ENCODE results near the gene C11orf52.

GRCh38 chr11:111937844-111938243, 19.1 kb downstream of the C11orf52 start:
- TF ChIP-seq, protein P1, sequence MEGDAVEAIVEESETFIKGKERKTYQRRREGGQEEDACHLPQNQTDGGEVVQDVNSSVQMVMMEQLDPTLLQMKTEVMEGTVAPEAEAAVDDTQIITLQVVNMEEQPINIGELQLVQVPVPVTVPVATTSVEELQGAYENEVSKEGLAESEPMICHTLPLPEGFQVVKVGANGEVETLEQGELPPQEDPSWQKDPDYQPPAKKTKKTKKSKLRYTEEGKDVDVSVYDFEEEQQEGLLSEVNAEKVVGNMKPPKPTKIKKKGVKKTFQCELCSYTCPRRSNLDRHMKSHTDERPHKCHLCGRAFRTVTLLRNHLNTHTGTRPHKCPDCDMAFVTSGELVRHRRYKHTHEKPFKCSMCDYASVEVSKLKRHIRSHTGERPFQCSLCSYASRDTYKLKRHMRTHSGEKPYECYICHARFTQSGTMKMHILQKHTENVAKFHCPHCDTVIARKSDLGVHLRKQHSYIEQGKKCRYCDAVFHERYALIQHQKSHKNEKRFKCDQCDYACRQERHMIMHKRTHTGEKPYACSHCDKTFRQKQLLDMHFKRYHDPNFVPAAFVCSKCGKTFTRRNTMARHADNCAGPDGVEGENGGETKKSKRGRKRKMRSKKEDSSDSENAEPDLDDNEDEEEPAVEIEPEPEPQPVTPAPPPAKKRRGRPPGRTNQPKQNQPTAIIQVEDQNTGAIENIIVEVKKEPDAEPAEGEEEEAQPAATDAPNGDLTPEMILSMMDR (IDR thresholded peaks at IDR 0.05) = no peak
- TF ChIP-seq POLR2A (IDR thresholded peaks at IDR 0.05) = no peak
